HG02588 (cell line): ENCODE results near the gene WNK4.
"Not testable (repeated sequence)": the region's sequence is repeated elsewhere in the genome, so short reads cannot be mapped to it uniquely, and the experiment has no call there.

Experiments
- ATAC-seq: cut with Tn5 transposase; IDR thresholded peaks from one replicate; pipeline ENCODE4 v1.9.1; 2021; ENCODE audit warnings: mild to moderate bottlenecking, moderate library complexity; ENCODE audit not compliant: unreplicated experiment

Gene WNK4

GRCh38 chr17:42769964-42770363 lies 10.4 kb upstream of the WNK4 start:
- not testable (repeated sequence) for ATAC-seq

GRCh38 chr17:42772945-42773289 lies 7.5 kb upstream of the WNK4 start:
- ATAC-seq = no peak

- no peak for ATAC-seq
Observed at GRCh38 chr17:42773290-42774035, 6.9 kb upstream of the WNK4 start, which contains the start of gene VPS25. TSS of gene VPS25 (plus strand) at chr17:42773449. CDS start at chr17:42773476, 27 bp downstream.

GRCh38 chr17:42774066-42774745 lies 6.2 kb upstream of the WNK4 start:
- no peak for ATAC-seq

GRCh38 chr17:42775534-42776098 lies 4.8 kb upstream of the WNK4 start:
- ATAC-seq = no peak

- no peak for ATAC-seq
Observed at GRCh38 chr17:42778570-42778969, 1.8 kb upstream of the WNK4 start.

GRCh38 chr17:42779304-42779935 lies 990 bp upstream of the WNK4 start:
- no peak for ATAC-seq

- ATAC-seq = no peak
Observed at GRCh38 chr17:42780851-42781638, 635 bp downstream of the WNK4 start.

GRCh38 chr17:42781639-42782165 lies 1.3 kb downstream of the WNK4 start:
- ATAC-seq = no peak

- ATAC-seq = no peak
Observed at GRCh38 chr17:42782166-42783061, 2.0 kb downstream of the WNK4 start.

- ATAC-seq = no peak
Observed at GRCh38 chr17:42783062-42783790, 2.8 kb downstream of the WNK4 start.

GRCh38 chr17:42783791-42784138 lies 3.4 kb downstream of the WNK4 start:
- no peak for ATAC-seq

GRCh38 chr17:42784409-42784808 lies 4.0 kb downstream of the WNK4 start:
- ATAC-seq = no peak

- no peak for ATAC-seq
Observed at GRCh38 chr17:42784811-42785592, 4.6 kb downstream of the WNK4 start.

GRCh38 chr17:42787266-42787665 lies 6.9 kb downstream of the WNK4 start:
- no peak for ATAC-seq

- ATAC-seq = no peak
Observed at GRCh38 chr17:42791948-42792347, 11.5 kb downstream of the WNK4 start.

GRCh38 chr17:42792545-42792944 lies 12.1 kb downstream of the WNK4 start:
- ATAC-seq = no peak

- no peak for ATAC-seq
Observed at GRCh38 chr17:42795061-42795460, 14.7 kb downstream of the WNK4 start.
